Muscle of arm (tissue), 14 donors: ENCODE data around the gene TTLL3. TPM values are rescaled to one million over a fixed set of nuclear protein-coding genes. Genes with fewer than 3 reads are reported as not detected.
"Not testable (repeated sequence)": the region's sequence is repeated elsewhere in the genome, so short reads cannot be mapped to it uniquely, and the experiment has no call there.

Experiments
- DNase-seq: peaks from one replicate; pipeline ENCODE4 v3.0.0-alpha.2; 2013
- long read RNA-seq, 11 donors: transcript quantifications; one replicate each; lab custom pipeline, GENCODE V29; 2026
- polyA plus RNA-seq, 12 donors: library from polyadenylated mRNA; unstranded; fragments of 120-200 nt; gene quantifications; one replicate each; pipeline ENCODE4 v1.2.1, GENCODE V29; 2013; ENCODE audit not compliant: insufficient read length in 12 of 12

The TTLL3 gene, protein sequence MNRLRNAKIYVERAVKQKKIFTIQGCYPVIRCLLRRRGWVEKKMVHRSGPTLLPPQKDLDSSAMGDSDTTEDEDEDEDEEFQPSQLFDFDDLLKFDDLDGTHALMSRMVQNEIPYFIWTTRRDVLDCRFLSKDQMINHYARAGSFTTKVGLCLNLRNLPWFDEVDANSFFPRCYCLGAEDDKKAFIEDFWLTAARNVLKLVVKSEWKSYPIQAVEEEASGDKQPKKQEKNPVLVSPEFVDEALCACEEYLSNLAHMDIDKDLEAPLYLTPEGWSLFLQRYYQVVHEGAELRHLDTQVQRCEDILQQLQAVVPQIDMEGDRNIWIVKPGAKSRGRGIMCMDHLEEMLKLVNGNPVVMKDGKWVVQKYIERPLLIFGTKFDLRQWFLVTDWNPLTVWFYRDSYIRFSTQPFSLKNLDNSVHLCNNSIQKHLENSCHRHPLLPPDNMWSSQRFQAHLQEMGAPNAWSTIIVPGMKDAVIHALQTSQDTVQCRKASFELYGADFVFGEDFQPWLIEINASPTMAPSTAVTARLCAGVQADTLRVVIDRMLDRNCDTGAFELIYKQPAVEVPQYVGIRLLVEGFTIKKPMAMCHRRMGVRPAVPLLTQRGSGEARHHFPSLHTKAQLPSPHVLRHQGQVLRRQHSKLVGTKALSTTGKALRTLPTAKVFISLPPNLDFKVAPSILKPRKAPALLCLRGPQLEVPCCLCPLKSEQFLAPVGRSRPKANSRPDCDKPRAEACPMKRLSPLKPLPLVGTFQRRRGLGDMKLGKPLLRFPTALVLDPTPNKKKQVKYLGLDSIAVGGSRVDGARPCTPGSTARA
- 10 to 100 TPM in 11 of 12 donors, not detected in 1; 16.0 to 72.9 (median 30.7) TPM for polyA plus RNA-seq
- long read RNA-seq, donor 1, full-length matches to known transcripts, result 9 of 18 reads
- long read RNA-seq, donor 1, partial matches to known transcripts, result 9 of 18 reads
- long read RNA-seq, donor 1, other reads (novel, unspliced or antisense), result 0 of 18 reads
- long read RNA-seq, donor 2, full-length matches to known transcripts, result 1 of 1 reads
- long read RNA-seq, donor 2, partial matches to known transcripts, result 0 of 1 reads
- long read RNA-seq, donor 2, other reads (novel, unspliced or antisense), result 0 of 1 reads
- long read RNA-seq, donor 3, full-length matches to known transcripts, result 6 of 16 reads
- long read RNA-seq, donor 3, partial matches to known transcripts, result 0 of 16 reads
- long read RNA-seq, donor 3, other reads (novel, unspliced or antisense), result 10 of 16 reads
- long read RNA-seq, donor 4, full-length matches to known transcripts, result 2 of 8 reads
- long read RNA-seq, donor 4, partial matches to known transcripts, result 0 of 8 reads
- long read RNA-seq, donor 4, other reads (novel, unspliced or antisense), result 6 of 8 reads
- long read RNA-seq, donor 5, full-length matches to known transcripts, result 4 of 66 reads
- long read RNA-seq, donor 5, partial matches to known transcripts, result 14 of 66 reads
- long read RNA-seq, donor 5, other reads (novel, unspliced or antisense), result 48 of 66 reads
- long read RNA-seq, donor 6, full-length matches to known transcripts, result 2 of 16 reads
- long read RNA-seq, donor 6, partial matches to known transcripts, result 0 of 16 reads
- long read RNA-seq, donor 6, other reads (novel, unspliced or antisense), result 14 of 16 reads
- long read RNA-seq, donor 7, partial matches to known transcripts, result 0 of 2 reads
- long read RNA-seq, donor 7, other reads (novel, unspliced or antisense), result 0 of 2 reads
- long read RNA-seq, donor 8, full-length matches to known transcripts, result 4 of 27 reads
- long read RNA-seq, donor 8, partial matches to known transcripts, result 0 of 27 reads
- long read RNA-seq, donor 8, other reads (novel, unspliced or antisense), result 23 of 27 reads
- long read RNA-seq, donor 9, partial matches to known transcripts, result 6 of 16 reads
- long read RNA-seq, donor 9, other reads (novel, unspliced or antisense), result 9 of 16 reads
- long read RNA-seq, donor 10, full-length matches to known transcripts, result 4 of 48 reads
- long read RNA-seq, donor 10, partial matches to known transcripts, result 12 of 48 reads
- long read RNA-seq, donor 10, other reads (novel, unspliced or antisense), result 32 of 48 reads
- long read RNA-seq, donor 11, partial matches to known transcripts, result 0 of 21 reads
- long read RNA-seq, donor 11, other reads (novel, unspliced or antisense), result 20 of 21 reads

DNA sequence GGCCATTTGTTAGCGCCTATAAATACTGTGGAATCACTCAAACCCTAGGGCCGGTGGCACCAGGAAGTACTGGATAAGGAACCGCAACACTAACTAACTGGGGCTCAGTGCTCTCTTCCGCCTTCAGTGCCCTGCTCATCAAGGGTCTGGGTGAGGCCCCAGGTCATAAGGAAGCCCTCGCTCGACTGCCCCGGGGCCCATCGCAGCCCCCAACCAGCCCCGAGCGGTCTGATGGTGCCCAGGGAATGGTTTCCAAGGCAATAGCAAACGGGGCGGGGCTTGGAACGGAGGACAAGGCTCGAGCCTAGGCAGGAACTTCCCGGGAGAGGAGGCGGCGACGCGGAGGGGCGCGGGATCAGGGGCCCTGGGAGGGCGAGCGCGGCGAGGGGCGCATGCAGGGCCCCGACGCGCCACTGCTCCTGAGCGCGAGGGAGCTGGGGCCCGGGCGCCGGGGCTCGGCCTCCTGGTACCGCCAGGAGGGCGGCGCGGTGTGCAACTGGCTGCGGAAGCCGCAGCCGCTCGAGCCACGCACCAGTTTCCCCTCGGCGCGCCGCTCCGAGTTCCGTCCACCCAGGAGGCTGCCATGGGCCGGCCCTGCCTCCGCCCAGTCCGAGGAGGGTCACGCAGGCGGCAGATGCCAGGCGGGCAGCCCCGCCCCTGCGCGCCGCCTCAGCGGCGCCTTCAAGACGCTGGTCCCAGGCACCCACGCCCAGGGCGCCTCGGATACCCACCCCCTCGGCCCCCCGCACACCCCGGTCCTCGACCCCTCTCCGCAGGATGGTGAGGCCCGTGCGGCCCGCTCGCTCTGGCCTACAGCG is at the start of gene TTLL3:
Gene TTLL3, plus strand, starts transcription at position 648 of the 818 bp plus-strand sequence. CDS start 400 bp downstream, outside the sequence.
- DNase-seq, result peak; percentile 64

DNA sequence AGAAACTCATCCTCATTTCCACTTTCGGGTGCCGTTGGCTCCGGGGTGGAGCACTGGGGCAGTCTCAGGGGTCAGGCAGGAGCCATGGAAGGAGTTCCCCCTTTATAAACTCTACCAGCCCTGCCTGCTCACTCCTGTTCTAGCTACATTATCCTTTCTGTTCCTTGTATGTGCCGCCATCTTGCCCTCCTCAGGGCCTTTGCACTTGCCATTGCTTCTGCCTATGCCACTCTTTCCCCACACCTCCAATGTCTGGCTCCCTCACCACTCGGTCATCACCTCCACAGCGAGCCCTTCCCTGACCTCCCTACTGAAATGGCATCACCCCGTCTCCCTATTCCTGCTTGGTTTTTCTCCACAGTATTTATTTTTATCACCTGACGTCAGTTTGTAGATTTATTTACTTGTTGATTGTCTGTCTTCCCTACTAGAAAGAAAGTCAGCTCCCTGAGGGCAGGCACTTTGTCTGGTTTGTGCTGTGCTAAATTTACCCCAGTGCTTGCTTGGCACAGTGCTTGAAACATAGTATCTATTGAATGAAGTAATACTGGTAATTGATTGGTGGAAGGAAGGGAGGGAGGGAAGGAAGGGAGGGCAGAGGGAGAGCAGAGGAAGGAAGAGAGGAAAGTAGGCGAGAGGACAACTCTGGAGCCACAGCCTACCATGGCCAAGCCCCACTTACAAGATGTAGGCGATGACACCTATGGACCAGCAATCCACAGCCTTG is 49.1 kb upstream of the TTLL3 start:
- no peak for DNase-seq

DNA sequence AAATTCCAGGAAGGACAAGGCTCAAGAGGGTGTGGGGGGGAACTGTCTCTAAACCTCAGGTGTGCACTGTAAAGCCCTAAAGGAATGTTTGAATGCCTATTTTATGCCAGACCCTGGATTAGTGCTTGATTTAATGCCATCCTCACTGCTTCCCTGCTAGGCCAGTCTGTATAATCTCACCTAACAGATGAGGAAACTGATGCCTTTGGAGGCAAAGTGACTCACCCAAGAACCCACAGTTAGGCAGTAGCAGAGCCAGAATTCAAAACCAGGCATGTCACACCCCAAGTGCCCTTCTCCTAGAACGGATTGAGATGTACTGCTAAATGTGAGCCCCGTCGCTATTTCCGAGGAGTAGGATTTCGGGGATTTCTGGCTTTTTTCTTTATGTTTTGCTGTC is 48.1 kb upstream of the TTLL3 start:
- DNase-seq, result no peak

DNA sequence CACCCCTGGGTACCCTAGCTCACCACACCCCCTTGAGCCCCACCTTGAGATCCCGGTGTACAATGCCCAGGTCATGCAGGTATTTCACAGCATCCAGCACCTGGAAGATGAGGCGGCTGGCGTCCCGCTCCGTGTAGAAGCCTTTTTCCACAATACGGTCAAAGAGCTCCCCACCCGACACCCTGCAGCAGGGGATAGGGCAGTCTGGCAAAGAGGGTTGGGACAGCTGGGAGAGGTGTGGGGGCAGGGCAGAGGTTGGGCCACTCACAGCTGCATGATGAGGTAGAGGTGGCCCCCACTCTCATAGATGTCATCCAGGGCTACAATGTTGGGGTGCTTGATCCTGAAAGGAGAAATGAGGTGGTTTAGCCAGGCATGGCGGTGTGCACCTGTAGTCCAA is 47.2 kb upstream of the TTLL3 start:
- no peak for DNase-seq

DNA sequence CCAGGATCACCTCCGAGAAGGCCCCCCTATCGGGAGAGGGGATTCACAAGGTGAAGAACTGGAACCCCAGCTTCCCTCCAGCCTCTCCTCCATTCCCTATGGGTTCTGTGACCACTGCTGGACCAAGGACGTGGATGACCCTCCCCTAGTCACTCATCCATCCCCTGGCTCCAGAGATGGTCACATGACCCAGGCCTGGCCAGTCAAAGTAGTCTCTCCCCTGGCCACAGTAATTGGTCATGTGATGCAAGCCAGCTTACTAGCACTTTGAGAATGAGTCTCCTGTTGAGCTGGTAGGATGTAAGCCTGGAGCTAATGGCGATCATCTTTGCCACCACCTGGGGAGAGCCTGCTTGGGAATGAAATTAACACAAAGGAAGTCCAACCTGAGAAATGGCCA is 44.2 kb upstream of the TTLL3 start:
- DNase-seq, result no peak

DNA sequence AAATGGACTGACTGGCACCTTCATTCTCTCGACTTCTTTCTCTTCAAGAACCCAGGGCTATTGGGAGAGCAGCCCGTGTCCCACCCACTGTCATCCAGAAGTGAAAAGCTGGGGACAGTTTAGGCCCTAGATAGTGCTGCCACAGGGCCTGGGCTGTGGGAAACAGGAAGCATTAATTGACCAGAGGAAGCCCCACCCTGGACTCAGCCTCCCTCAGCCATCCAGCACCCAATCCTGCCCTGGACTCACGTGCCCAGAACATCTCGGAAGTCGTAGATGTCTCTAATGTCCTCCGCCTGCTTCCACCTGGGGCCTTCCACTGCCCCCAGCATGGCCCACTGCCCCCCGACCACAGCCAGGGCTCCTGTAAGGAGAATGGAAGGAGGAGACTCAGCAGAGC is 42.6 kb upstream of the TTLL3 start:
- DNase-seq, result no peak

DNA sequence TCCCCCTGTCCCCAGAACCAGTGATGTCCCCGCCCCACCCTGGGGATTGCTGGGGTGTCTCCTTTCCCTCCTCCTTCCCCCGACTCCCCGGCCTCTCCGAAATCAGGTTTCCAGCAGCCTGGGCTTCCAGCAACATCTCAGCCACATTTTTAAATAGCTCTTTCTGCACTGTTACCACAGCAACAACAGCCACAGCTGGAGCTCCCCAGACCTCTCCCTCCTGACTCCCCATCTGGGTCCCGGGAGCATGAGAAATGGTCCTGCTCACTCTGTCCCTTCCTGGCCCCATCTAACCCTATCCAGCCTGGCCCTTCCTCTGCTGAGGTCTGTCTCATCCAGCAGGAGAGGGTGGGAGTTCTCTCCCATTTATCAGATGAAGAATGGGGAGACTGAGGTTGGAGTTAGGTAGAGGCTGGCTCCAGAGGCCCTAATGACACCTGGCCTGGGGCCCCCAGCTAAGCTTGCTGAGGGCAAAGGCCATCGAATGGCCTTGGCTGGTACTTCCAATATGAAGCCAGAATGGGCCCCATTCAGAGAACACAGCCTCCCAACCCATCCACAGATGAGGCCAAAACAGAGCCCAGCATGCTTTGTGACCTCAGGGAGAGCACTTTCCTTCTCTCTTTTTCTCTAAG is 41.8 kb upstream of the TTLL3 start:
- no peak for DNase-seq

DNA sequence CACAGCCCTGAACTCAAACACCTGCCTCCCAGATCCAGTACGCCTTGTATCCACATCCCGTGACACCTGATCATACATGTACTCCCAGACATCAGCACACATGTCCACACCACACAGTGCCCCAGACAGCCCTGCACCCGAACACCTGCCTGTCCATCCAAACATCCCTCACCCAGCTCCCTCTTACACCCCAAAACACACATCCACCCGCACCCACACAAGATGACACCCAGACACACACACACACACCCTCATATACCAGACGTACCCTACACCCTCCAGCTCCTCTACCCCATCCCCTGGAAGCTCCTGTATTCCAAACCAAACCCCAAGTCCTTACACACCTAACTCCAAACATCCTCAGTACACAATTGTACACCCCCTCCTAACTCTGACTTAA is 41.0 kb upstream of the TTLL3 start:
- no peak for DNase-seq

DNA sequence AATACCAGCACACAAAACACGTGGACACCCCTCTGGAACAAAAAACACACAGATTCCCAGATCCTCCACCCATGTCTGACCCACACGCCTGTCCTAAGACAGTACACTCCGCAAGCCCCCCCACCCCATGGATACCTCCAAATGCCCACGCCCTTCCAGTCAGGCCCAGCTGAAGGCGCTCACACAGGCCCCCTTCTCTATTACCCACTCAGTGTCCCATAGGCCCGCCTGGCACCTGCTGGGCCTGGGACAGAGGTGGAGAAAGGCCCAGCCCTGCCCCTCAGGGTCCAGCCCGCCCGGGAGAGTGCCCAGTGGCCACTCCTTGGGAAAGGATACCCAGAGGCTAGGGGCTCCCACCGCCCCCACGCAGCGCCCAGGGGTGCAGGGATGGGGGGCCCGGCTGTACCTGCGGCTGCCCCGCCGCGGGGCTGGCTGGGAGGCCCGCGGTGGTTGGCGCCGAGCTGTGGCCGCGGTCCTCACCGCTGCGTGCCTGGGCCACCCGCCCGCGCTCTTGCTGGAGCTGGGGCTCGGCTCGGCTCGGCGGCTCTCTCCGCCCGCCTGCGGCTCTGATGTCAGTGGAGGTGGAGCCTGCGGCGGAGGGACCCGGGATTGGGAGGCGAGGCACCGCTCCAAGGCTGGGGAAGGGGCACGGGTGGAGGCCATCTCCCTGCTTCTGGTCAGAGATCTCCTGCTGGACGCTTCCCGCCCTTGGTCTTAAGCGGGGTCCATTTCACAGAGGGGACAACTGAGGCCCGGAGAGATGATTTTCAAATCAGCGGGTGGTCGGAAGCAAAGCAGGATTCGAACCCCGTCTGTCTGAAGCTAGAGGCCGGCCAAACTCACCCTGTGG is 40.4 kb upstream of the TTLL3 start, which contains the start of gene CAMK1:
Gene CAMK1, minus strand, starts transcription at position 522 of the 850 bp plus-strand sequence. CDS start 2,198 bp downstream, outside the sequence.
- peak; percentile 80 for DNase-seq

DNA sequence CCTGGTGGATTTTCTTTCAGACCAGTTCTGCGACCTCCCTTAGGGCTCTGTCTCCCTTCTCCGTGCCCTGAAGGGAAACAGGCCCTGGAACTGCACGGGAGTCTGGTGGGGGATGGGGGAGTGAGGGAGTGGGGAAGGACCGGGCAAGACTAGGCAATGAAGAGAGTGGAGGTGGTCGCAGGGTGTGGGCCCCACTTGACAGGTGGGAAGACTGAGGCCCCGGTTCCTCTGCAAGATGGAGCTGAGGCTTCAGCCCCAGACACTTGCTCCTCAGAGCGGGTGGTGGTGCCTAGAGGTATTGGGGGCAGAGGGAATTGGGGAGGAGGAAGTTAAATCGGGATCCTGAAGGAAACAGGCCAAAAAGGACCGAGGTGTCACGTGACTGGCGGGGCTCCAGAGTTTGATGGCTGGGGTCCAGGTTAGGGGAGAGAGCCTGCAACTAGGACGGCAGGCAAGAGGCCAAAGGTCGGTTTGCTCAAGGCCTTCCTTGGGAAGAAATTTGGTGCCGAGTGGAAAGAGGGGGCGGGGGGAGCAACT is 39.7 kb upstream of the TTLL3 start:
- peak; percentile 79 for DNase-seq

DNA sequence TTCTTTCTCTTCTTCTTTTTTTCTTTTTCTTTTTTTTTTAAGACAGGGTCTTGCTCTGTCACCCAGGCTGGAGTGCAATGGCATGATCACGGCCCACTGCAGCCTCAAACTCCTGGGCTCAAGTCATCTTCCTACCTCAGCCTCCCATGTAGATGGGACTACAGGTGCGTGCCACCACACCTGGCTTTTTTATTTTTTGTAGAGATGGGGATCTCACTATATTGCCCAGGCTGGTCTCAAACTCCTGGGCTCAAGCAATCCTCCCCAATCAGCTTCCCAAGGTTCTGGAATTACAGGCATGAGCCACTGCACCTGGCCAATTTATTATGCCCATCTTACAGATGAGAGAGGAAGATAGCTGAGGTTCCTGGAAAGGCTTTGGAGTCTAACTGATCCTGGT is 39.1 kb upstream of the TTLL3 start:
- not testable (repeated sequence) for DNase-seq

DNA sequence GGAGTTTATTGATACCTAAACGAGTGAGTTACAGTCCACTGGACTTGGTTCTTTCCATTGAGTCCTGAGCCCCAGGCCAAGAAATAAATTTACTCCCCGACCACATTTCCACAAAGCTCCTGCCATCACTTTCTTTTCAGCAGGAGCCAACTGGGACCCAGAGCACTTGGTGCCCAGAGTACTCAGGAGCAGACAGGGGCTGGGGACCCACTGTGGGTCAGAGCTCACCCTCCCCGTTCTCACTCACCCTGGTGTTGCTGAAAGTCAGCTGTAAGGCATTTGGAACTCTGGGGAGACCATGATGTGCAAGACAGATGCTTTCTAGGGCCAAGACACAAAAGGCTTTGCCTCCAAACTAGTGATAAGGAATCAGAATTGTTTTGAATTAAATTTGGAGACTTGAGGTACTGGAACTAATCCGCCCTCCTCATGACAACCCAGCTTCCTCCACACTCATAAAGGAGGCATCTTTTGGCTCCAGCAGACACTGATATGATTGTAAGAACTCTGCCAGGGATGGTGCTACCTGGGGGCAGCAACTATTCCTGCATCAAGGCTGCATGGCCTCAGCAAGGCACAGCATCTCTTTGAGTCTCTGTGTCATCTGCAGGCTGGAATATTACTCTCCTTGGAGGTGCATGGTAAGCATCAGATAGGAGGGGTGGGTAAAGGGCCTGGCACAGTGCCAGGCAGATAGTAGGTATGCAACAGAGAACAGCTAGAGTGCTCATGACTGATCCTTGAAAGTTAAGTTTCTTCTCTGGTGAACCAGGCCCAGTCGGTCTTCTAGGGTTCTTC is 33.0 kb upstream of the TTLL3 start:
- DNase-seq, result no peak

DNA sequence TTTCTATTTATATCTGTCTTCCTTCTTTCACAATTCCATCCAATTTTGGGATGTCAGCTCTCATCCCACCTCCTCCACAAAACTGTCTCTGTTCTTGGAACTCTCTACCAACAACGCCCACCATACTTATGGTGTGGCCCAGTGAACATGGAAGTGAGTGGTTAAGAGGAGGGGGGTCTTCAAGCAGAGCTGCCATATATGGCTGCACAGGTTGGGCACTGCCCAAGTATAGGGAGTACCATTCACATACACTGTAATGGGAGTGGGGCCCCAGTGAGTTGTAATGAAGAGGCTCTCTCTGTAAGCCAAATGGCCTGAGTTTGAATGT is 32.4 kb upstream of the TTLL3 start:
- no peak for DNase-seq

DNA sequence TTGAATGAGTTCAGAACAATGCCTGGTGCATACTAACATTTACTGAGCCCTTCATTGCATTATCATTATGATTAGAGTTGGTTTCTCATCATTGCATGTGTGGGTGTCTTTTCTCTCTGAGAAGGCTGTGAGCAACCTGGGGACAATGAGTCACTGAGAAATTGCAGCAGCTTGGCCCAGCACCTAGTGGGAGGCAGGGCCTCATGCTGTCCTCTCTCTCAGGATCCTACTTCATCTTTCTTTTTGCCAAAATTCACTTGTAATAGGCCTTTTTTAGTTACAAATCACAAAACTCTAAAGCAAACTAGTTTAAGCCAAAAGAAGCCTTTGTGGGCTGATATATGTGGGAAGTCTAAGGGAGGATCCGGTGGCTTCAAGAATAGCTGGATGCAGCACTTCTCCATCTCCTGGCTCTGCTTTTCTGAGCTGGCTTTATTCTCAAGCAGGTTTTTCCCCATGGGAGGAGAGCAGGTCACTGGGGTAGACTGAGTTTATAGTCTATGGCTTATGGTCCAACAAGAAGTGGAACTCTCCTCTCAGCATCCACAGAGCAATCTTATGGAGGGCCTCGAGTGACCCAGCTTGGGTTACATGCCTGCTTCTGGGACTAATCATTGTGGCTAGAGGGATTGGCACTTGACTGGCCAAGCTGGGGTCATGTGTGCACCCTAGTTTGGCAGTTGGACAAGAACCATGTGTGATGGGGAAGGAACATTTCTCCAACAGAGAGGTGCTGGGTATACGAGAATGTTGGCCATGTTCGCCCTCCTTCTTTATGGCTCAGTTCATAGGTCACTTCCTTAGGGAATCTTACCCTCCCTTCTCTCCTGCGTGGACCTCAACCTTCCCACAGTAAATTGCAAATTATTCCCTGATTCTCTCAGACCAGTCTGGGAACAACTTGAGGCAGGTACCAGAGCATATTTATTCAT is 31.7 kb upstream of the TTLL3 start:
- DNase-seq, result no peak
